Lung (tissue), 12 donors: ENCODE data around the gene OLR1. TPM values are rescaled to one million over a fixed set of nuclear protein-coding genes. Genes with fewer than 3 reads are reported as not detected.
"Not testable (repeated sequence)": the region's sequence is repeated elsewhere in the genome, so short reads cannot be mapped to it uniquely, and the experiment has no call there.

Source experiments
- ATAC-seq: fragments of 200-7000 bp; cut with Tn5 transposase; one replicate; pipeline ENCODE4 v1.9.1; 2020; ENCODE audit warnings: moderate number of reproducible peaks; ENCODE audit not compliant: insufficient read depth, low FRiP score
- DNase-seq, 3 donors: peaks; one replicate each; pipeline ENCODE4 v3.0.0-alpha.2; 2013 to 2017
- H3K27ac ChIP-seq, 2 donors: one replicate each; pipeline ENCODE4 v1.5.1; 2013; ENCODE audit warnings: mild to moderate bottlenecking in 2 of 2, moderate library complexity in 2 of 2, control low read depth in 1 of 2, inconsistent platforms in 1 of 2, low read depth in 1 of 2, low read length in 1 of 2
- H3K27me3 ChIP-seq, 3 donors: one replicate each; pipeline ENCODE4 v1.5.1; 2013; ENCODE audit warnings: low read length in 2 of 3; ENCODE audit not compliant: control insufficient read depth in 3 of 3, insufficient read depth in 3 of 3
- H3K36me3 ChIP-seq, 4 donors: one replicate each; pipeline ENCODE4 v1.5.1; 2013; ENCODE audit warnings: low read length in 4 of 4, mild to moderate bottlenecking in 1 of 4, moderate library complexity in 1 of 4; ENCODE audit not compliant: control insufficient read depth in 4 of 4, insufficient read depth in 4 of 4
- H3K4me1 ChIP-seq, 5 donors: one replicate each; pipeline ENCODE4 v1.5.1; 2013; ENCODE audit warnings: low read length in 5 of 5, mild to moderate bottlenecking in 2 of 5, moderate library complexity in 1 of 5; ENCODE audit not compliant: control insufficient read depth in 5 of 5, insufficient read depth in 5 of 5
- H3K4me3 ChIP-seq: one replicate; pipeline ENCODE4 v1.5.1; 2013; ENCODE audit warnings: mild to moderate bottlenecking, control low read depth, moderate library complexity
- H3K9ac ChIP-seq, 2 donors: one replicate each; pipeline ENCODE4 v1.5.1; 2013; ENCODE audit warnings: low read length in 2 of 2, control low read depth in 1 of 2; ENCODE audit not compliant: insufficient read depth in 1 of 2
- H3K9me3 ChIP-seq, 4 donors: one replicate each; pipeline ENCODE4 v1.5.1; 2013; ENCODE audit warnings: low read length in 3 of 4, mild to moderate bottlenecking in 1 of 4, moderate library complexity in 1 of 4; ENCODE audit not compliant: control insufficient read depth in 4 of 4, insufficient read depth in 3 of 4
- WGBS, 2 donors: extraction: QIAGEN DNeasy Blood & Tissue Kit; methylation state at CpG; one replicate each; pipeline ENCODE4 v1.1.7; 2013; 5-methylcytosine and 5-hydroxymethylcytosine counted together
- polyA plus RNA-seq, 2 donors: library from polyadenylated mRNA; stranded (reverse); fragments of 200-250 nt; gene quantifications; one replicate each; pipeline ENCODE4 v1.2.1, GENCODE V29; 2013
- total RNA-seq, 2 donors: library from RNA; depleted of rRNA in 1 of 2; stranded (reverse); fragments of >200 nt in 1 of 2; gene quantifications; one replicate each; pipeline ENCODE4 v1.2.1, GENCODE V29; 2014 to 2021
- TF ChIP-seq, protein P1 (sequence below): IDR thresholded peaks from 2 replicates; pipeline ENCODE4 v1.5.1; 2012; ENCODE audit warnings: mild to moderate bottlenecking; ENCODE audit errors: control extremely low read depth, extremely low read depth
- donor health status: control.
- donor health status: control.
- donor health status: Bipolar disorder and iron deficiency.
- donor health status: healthy.
- donor health status: DM: yes; HTN: yes; CAD: no.

OLR1 gene
- total and polyA plus RNA-seq, 4 donors: 11.3 to 52.1 (median 21.6) TPM

DNA sequence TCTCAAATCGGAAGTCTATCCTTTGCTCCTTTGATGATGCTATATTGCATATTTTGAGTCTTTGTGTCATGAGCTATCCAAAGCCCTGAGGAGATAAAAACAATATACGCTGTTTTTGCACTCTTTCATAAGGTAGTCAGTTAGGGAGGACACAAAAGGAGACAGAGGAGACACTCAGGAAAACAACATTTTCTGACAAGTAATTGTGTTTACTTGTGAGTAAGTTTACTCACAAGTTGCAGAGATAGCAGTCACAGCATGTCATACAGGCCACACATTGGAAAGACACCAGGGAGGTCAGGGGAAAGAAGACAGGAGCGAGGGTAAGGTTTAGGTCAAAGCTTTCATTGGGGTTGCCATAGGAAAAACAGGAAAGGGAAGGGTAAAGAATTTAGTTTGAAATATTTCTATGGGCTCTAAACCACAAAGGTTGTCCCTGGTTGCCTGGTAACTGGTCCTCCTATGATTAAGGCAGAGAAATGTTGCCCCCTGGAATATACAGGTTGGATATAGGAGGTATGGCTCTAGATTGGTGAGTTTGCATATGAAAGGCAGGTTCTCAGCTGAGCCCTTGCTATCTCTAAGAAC lies 33.4 kb upstream of the OLR1 start:
- no peaks in the 10 kb centered on the region for H3K9me3 ChIP-seq
- no peak overlapping the region for H3K27ac ChIP-seq
- peaks cover 0 to 2% (median 0%) of the 10 kb centered on the region in 3 donors for H3K27me3 ChIP-seq
- TF ChIP-seq, protein P1, sequence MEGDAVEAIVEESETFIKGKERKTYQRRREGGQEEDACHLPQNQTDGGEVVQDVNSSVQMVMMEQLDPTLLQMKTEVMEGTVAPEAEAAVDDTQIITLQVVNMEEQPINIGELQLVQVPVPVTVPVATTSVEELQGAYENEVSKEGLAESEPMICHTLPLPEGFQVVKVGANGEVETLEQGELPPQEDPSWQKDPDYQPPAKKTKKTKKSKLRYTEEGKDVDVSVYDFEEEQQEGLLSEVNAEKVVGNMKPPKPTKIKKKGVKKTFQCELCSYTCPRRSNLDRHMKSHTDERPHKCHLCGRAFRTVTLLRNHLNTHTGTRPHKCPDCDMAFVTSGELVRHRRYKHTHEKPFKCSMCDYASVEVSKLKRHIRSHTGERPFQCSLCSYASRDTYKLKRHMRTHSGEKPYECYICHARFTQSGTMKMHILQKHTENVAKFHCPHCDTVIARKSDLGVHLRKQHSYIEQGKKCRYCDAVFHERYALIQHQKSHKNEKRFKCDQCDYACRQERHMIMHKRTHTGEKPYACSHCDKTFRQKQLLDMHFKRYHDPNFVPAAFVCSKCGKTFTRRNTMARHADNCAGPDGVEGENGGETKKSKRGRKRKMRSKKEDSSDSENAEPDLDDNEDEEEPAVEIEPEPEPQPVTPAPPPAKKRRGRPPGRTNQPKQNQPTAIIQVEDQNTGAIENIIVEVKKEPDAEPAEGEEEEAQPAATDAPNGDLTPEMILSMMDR: no peak
- H3K36me3 ChIP-seq: no peaks in the 10 kb centered on the region
- no peaks in the 10 kb centered on the region for H3K4me1 ChIP-seq
- ATAC-seq: no peak
- WGBS, 2 donors: 68 to 86% methylated on average over 3 of the region's 3 CpGs
- DNase-seq: no peak
- no peak overlapping the region for H3K9ac ChIP-seq
- no peak overlapping the region for H3K4me3 ChIP-seq

DNA sequence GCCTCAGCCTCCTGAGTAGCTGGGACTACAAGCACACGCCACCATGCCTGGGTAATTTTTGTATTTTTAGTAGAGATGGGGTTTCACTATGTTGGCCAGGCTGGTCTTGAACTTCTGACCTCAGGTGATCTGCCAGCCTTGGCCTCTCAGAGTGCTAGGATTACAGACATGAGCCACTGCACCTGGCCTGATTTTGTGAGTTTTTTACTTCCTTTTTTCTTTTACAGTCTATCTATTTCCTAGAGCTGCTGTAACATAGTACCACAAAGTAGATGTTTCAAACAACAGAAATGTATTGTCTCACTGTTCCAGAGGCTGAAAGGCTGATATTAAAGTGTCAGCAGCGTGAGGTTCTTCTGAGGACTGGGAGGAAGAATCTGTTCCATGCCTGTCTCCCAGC lies 32.6 kb upstream of the OLR1 start:
- not testable (repeated sequence) for H3K27ac ChIP-seq, H3K9me3 ChIP-seq, H3K4me3 ChIP-seq, DNase-seq, ATAC-seq, H3K9ac ChIP-seq, H3K36me3 ChIP-seq, H3K4me1 ChIP-seq, H3K27me3 ChIP-seq
- WGBS, 2 donors: 92 to 94% methylated on average over 2 of the region's 2 CpGs

DNA sequence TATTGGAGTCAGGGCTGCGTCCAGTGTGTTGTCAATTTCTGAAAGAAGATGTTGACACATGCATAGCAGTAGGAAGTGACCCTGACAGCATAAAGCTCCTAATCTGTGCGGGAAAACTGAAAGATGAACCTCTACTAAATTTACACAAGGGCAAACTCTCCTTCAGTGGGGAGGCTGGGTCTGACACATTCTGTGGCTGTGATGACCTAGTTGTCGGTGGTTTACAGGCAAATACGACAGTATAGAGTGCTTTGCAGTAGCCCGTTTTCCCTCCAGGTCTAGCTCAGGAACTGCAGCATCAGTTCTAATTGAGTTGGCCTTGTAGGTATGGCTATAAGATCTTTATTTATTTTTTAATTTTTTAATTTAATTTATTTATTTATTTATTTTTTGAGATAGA lies 25.9 kb upstream of the OLR1 start:
- Histone ChIP-seq H3K4me3 (no peak overlapping the region), H3K9me3 (no peaks in the 10 kb centered on the region), H3K27me3 (no peaks in the 10 kb centered on the region), H3K9ac (no peak overlapping the region), H3K4me1 (no peaks in the 10 kb centered on the region), H3K27ac (no peak overlapping the region), H3K36me3 (no peaks in the 10 kb centered on the region)
- no peak for DNase-seq
- no peak for ATAC-seq
- TF ChIP-seq, protein P1: no peak
- 86 to 92% methylated on average over 5 of the region's 5 CpGs for WGBS, 2 donors

DNA sequence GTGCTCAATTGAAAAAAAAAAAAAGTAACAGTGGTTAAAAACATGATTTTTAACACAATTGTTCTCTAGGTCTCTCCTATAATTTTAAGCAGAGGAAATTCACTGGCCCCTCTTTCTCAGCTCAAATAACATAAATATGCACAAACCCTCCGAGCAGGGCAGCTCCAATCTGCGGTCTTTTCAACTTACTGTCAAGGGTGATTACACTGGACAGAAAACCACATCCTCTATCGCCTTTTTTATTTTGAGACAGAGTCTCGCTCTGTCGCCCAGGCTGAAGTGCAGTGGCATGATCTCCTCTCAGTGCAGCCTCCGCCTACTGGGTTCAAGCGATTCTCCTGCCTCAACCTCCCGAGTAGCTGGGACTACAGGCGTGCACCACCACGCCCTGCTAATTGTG lies 24.3 kb upstream of the OLR1 start:
- no peak for DNase-seq
- no peaks in the 10 kb centered on the region for H3K27me3 ChIP-seq
- H3K36me3 ChIP-seq: no peaks in the 10 kb centered on the region
- no peak overlapping the region for H3K27ac ChIP-seq
- 51 to 77% methylated on average over 10 of the region's 10 CpGs for WGBS, 2 donors
- TF ChIP-seq, protein P1: no peak
- no peaks in the 10 kb centered on the region for H3K9me3 ChIP-seq
- H3K4me1 ChIP-seq: no peaks in the 10 kb centered on the region
- no peak overlapping the region for H3K4me3 ChIP-seq
- no peak for ATAC-seq
- no peak overlapping the region for H3K9ac ChIP-seq
